Loucy (cell line): ENCODE results near the gene BPIFB1.

Source experiments
- H2AFZ ChIP-seq: fragments of 200-600 bp; sonication (generic); 2 replicates; pipeline ENCODE4 v1.6.0; 2016; ENCODE audit warnings: antibody characterized with exemption, mild to moderate bottlenecking, low read length, moderate library complexity
- H3F3A ChIP-seq: fragments of 200-600 bp; 2 replicates; pipeline ENCODE4 v1.6.0; 2016; ENCODE audit warnings: antibody characterized with exemption, low read depth, mild to moderate bottlenecking
- H3K27me3 ChIP-seq: fragments of 200-600 bp; sonication (generic); 2 replicates; pipeline ENCODE4 v1.6.1; 2014; ENCODE audit warnings: low read length, mild to moderate bottlenecking; ENCODE audit not compliant: insufficient read depth, poor library complexity, severe bottlenecking
- H3K36me3 ChIP-seq: fragments of 200-600 bp; sonication (generic); 2 replicates; pipeline ENCODE4 v1.6.1; 2016; ENCODE audit warnings: low read length; ENCODE audit not compliant: insufficient read depth
- H3K4me1 ChIP-seq: fragments of 200-600 bp; sonication (generic); 2 replicates; pipeline ENCODE4 v1.5.1; 2014; ENCODE audit warnings: low read length, mild to moderate bottlenecking; ENCODE audit not compliant: insufficient read depth, poor library complexity, severe bottlenecking
- H3K4me2 ChIP-seq: fragments of 200-600 bp; sonication (generic); 2 replicates; pipeline ENCODE4 v1.6.0; 2014; ENCODE audit warnings: antibody characterized with exemption, low read length, low read depth, mild to moderate bottlenecking; ENCODE audit not compliant: poor library complexity, severe bottlenecking
- H3K4me3 ChIP-seq: fragments of 200-600 bp; sonication (generic); 2 replicates; pipeline ENCODE4 v1.5.1; 2014; ENCODE audit warnings: low read length, mild to moderate bottlenecking, mixed read lengths; ENCODE audit not compliant: poor library complexity, severe bottlenecking
- H3K79me2 ChIP-seq: fragments of 200-600 bp; sonication (generic); 2 replicates; pipeline ENCODE4 v1.6.1; 2014; ENCODE audit warnings: low read length; ENCODE audit not compliant: insufficient read depth
- H3K9ac ChIP-seq: fragments of 200-600 bp; sonication (generic); 2 replicates; pipeline ENCODE4 v1.6.0; 2014; ENCODE audit warnings: mild to moderate bottlenecking, low read depth, low read length, moderate library complexity; ENCODE audit not compliant: poor library complexity, severe bottlenecking
- H3K9me2 ChIP-seq: fragments of 200-600 bp; sonication (generic); replicated peaks from 2 replicates; pipeline ENCODE4 v1.6.1; 2016; ENCODE audit warnings: low read depth, low read length, mixed read lengths
- H3K9me3 ChIP-seq: fragments of 200-600 bp; sonication (generic); 2 replicates; pipeline ENCODE4 v1.6.1; 2014; ENCODE audit warnings: mild to moderate bottlenecking, antibody characterized with exemption, low read length, low read depth; ENCODE audit not compliant: insufficient read depth
- H4K20me1 ChIP-seq: fragments of 200-600 bp; sonication (generic); 2 replicates; pipeline ENCODE4 v1.6.0; 2014; ENCODE audit warnings: antibody characterized with exemption, low read length, mild to moderate bottlenecking; ENCODE audit not compliant: insufficient read depth, poor library complexity, severe bottlenecking
- EZH2phosphoT487 ChIP-seq: fragments of 200-600 bp; IDR thresholded peaks from 2 replicates; pipeline ENCODE4 v1.6.1; 2018; ENCODE audit warnings: antibody characterized with exemption, mild to moderate bottlenecking, moderate library complexity, borderline replicate concordance
- TF ChIP-seq, protein P1 (sequence below): fragments of 200-600 bp; sonication (generic); conservative IDR thresholded peaks from 2 replicates; pipeline ENCODE4 v1.5.1; 2014; ENCODE audit warnings: mild to moderate bottlenecking, antibody characterized with exemption, low read length

BPIFB1 gene

DNA sequence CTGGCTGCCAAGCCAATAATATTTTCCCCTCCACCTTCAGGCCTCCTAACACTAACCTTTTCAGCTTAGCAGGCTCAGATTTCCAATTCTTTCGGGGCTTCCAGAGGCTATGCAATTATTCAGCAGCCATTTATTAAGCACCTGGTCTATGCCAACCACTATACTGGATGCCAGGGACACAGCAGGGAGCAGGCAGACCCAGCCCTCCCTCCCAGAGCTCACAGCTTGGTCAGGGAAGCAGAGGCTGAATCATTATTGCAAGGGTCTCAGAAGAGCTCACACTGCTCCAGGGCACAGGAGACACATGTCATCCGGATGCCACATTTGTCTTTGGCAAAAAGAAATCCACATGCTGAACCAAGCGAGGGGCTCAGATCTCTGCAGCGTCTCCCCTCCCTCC is 1.3 kb downstream of the BPIFB1 start:
- Histone ChIP-seq H3K36me3 (no peaks in the 10 kb centered on the region), H3K4me2 (no peak overlapping the region)

DNA sequence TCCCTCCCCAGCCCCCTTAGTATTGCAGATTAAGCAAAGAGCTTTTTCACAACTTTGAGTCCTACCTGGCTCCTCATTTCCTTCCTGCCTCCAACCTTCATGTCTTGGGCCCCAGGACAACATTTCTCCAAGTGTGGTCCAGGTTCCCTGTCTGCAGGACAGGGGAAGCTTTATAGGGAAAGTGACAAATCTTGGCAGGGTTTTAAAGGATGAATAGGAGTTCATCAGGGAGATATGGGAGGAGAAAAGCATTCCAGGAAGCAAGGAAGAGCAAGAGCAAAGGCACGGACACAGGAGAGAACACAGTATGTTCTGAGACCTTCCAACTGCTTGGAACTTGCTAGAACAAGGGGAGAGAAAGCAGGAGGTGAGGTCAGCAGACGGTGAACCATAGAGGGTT is 1.9 kb downstream of the BPIFB1 start:
- Histone ChIP-seq H3K36me3 (no peaks in the 10 kb centered on the region), H3K9ac (no peak overlapping the region)

More for the DNA sequence above, 1.3 kb downstream of the BPIFB1 start:
- TF ChIP-seq, protein P1, sequence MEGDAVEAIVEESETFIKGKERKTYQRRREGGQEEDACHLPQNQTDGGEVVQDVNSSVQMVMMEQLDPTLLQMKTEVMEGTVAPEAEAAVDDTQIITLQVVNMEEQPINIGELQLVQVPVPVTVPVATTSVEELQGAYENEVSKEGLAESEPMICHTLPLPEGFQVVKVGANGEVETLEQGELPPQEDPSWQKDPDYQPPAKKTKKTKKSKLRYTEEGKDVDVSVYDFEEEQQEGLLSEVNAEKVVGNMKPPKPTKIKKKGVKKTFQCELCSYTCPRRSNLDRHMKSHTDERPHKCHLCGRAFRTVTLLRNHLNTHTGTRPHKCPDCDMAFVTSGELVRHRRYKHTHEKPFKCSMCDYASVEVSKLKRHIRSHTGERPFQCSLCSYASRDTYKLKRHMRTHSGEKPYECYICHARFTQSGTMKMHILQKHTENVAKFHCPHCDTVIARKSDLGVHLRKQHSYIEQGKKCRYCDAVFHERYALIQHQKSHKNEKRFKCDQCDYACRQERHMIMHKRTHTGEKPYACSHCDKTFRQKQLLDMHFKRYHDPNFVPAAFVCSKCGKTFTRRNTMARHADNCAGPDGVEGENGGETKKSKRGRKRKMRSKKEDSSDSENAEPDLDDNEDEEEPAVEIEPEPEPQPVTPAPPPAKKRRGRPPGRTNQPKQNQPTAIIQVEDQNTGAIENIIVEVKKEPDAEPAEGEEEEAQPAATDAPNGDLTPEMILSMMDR, result no peak
- no peak for TF ChIP-seq EZH2phosphoT487
- Histone ChIP-seq H4K20me1 (no peaks in the 10 kb centered on the region), H3K9me3 (no peaks in the 10 kb centered on the region), H3K79me2 (no peaks in the 10 kb centered on the region), H3K4me3 (no peak overlapping the region), H3K9ac (no peak overlapping the region), H3K27me3 (no peaks in the 10 kb centered on the region), H3K4me1 (no peaks in the 10 kb centered on the region), H2AFZ (no peak overlapping the region), H3K9me2 (no peaks in the 10 kb centered on the region), H3F3A (no peaks in the 10 kb centered on the region)

DNA sequence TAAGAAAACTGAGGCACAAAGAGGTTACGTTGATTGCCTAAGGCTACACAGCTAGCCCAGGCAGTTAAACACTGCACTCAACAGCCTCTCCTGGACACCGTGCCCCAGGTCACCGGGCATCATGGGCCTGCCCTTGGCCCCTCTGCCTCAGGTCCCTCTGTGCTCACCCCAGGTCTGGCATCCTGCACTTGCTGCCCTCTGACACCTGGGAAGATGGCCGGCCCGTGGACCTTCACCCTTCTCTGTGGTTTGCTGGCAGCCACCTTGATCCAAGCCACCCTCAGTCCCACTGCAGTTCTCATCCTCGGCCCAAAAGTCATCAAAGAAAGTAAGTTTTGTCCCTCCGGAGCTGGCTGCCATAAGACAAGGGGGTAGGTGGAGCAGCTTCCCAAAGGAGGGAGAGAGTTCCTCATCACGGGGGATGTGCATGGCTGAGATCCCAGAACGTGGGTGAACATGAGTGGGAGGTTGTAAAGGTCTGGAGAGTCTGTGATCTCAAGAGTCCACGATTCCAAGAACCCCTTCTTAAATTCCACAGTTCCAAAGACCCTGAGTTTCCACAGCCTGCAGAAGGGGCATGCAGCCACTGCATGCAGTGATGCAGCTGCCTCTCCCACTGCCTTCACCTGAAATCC is 3.0 kb downstream of the BPIFB1 start:
- H2AFZ ChIP-seq, result no peak overlapping the region
- no peaks in the 10 kb centered on the region for H3K79me2 ChIP-seq
- no peaks in the 10 kb centered on the region for H4K20me1 ChIP-seq
- H3K27me3 ChIP-seq, result no peaks in the 10 kb centered on the region
- no peaks in the 10 kb centered on the region for H3K9me3 ChIP-seq
- no peak overlapping the region for H3K9ac ChIP-seq
- TF ChIP-seq, protein P1, result no peak
- no peak for TF ChIP-seq EZH2phosphoT487
- H3K36me3 ChIP-seq, result no peaks in the 10 kb centered on the region
- no peaks in the 10 kb centered on the region for H3K9me2 ChIP-seq
- no peaks in the 10 kb centered on the region for H3F3A ChIP-seq
- no peak overlapping the region for H3K4me3 ChIP-seq
- no peak overlapping the region for H3K4me2 ChIP-seq
- no peaks in the 10 kb centered on the region for H3K4me1 ChIP-seq

More for the DNA sequence above, 1.9 kb downstream of the BPIFB1 start:
- H3K9me2 ChIP-seq, result no peaks in the 10 kb centered on the region
- no peak overlapping the region for H2AFZ ChIP-seq
- H3F3A ChIP-seq, result no peaks in the 10 kb centered on the region
- H3K4me2 ChIP-seq, result no peak overlapping the region
- H3K9me3 ChIP-seq, result no peaks in the 10 kb centered on the region
- no peaks in the 10 kb centered on the region for H3K79me2 ChIP-seq
- H4K20me1 ChIP-seq, result no peaks in the 10 kb centered on the region
- no peaks in the 10 kb centered on the region for H3K4me1 ChIP-seq
- TF ChIP-seq, protein P1, result no peak
- no peak for TF ChIP-seq EZH2phosphoT487
- H3K4me3 ChIP-seq, result no peak overlapping the region
- H3K27me3 ChIP-seq, result no peaks in the 10 kb centered on the region
